Measurements from ENCODE around the gene MAN2B2. TPM values are rescaled to one million over a fixed set of nuclear protein-coding genes. Genes with fewer than 3 reads are reported as not detected.
A peak's percentile ranks its signal among the peaks of the same experiment; 100 is the strongest.
"Not testable (repeated sequence)": the region's sequence is repeated elsewhere in the genome, so short reads cannot be mapped to it uniquely, and the experiment has no call there.

Gene MAN2B2
- polyA plus RNA-seq, 6 donors from 2014 or later: 10.8 to 26.1 (median 16.3) TPM

GRCh38 chr4:6641164-6641970, 66.4 kb downstream of the MAN2B2 start:
- Mint-ChIP-seq H3K36me3 (peaks cover 24% of the 10 kb centered on the region in 2 donors), H3K27ac (peak overlapping the region; percentile 99 to 100 (median 100)), H3K4me3 (peak overlapping the region; percentile 98 to 100 (median 100)), H3K27me3 (no peaks in the 10 kb centered on the region), H3K4me1 (peaks cover 34 to 38% (median 35%) of the 10 kb centered on the region in 3 donors), H3K9me3 (peaks cover 0 to under 1% (median 0%) of the 10 kb centered on the region in 7 donors)
- ATAC-seq (ENCODE audit: low read depth in 2 of 2) (peak; percentile 33 to 44), DNase-seq (peak; percentile 47)

- H3K36me3 Mint-ChIP-seq: peaks cover 24% of the 10 kb centered on the region in 2 donors
- H3K27ac Mint-ChIP-seq: peak overlapping the region; percentile 99 to 100 (median 100)
- DNase-seq (no peak), ATAC-seq (ENCODE audit: low read depth in 2 of 2) (no peak)
- H3K4me1 Mint-ChIP-seq: peaks cover 34 to 38% (median 35%) of the 10 kb centered on the region in 3 donors
- no peaks in the 10 kb centered on the region for H3K9me3 Mint-ChIP-seq
- H3K27me3 Mint-ChIP-seq: no peaks in the 10 kb centered on the region
- peak overlapping the region; percentile 98 to 100 (median 100) for H3K4me3 Mint-ChIP-seq
These were observed 67.0 kb downstream of the MAN2B2 start for GRCh38 chr4:6641971-6642320.

- H3K36me3 Mint-ChIP-seq: peaks cover 24% of the 10 kb centered on the region in 2 donors
- no peaks in the 10 kb centered on the region for H3K9me3 Mint-ChIP-seq
- H3K27me3 Mint-ChIP-seq: no peaks in the 10 kb centered on the region
- H3K4me1 Mint-ChIP-seq: peaks cover 35 to 39% (median 38%) of the 10 kb centered on the region in 3 donors
- DNase-seq (no peak), ATAC-seq (ENCODE audit: low read depth in 2 of 2) (no peak)
- peak overlapping the region in 4 of 6 donors; percentile 44 to 99 (median 72) for H3K27ac Mint-ChIP-seq
- H3K4me3 Mint-ChIP-seq: peak overlapping the region in 4 of 8 donors; percentile 40 to 100 (median 66)
These were observed 68.3 kb downstream of the MAN2B2 start for GRCh38 chr4:6643141-6643847.

GRCh38 chr4:6644792-6645530, 70.0 kb downstream of the MAN2B2 start:
- ATAC-seq (ENCODE audit: low read depth in 2 of 2) (no peak), DNase-seq (no peak)
- no peaks in the 10 kb centered on the region for H3K27me3 Mint-ChIP-seq
- H3K9me3 Mint-ChIP-seq: no peaks in the 10 kb centered on the region
- peaks cover 35 to 39% (median 37%) of the 10 kb centered on the region in 3 donors for H3K4me1 Mint-ChIP-seq
- peak overlapping the region in 1 of 8 donors; percentile 100 for H3K4me3 Mint-ChIP-seq
- H3K27ac Mint-ChIP-seq: peak overlapping the region in 5 of 6 donors; percentile 20 to 74 (median 61)
- peaks cover 24% of the 10 kb centered on the region in 2 donors for H3K36me3 Mint-ChIP-seq

- DNase-seq: no peak
- H3K27me3 Mint-ChIP-seq: no peaks in the 10 kb centered on the region
- no peak for ATAC-seq (ENCODE audit: low read depth in 2 of 2)
- H3K9me3 Mint-ChIP-seq: no peaks in the 10 kb centered on the region
- peak overlapping the region in 1 of 6 donors; percentile 76 for H3K27ac Mint-ChIP-seq
- peaks cover 4 to 7% of the 10 kb centered on the region in 2 donors for H3K36me3 Mint-ChIP-seq
- H3K4me1 Mint-ChIP-seq: peaks cover 15 to 20% (median 18%) of the 10 kb centered on the region in 3 donors
- no peak overlapping the region for H3K4me3 Mint-ChIP-seq
These were observed 72.2 kb downstream of the MAN2B2 start for GRCh38 chr4:6647169-6647568.

- Mint-ChIP-seq H3K4me1 (peaks cover 10 to 15% (median 12%) of the 10 kb centered on the region in 3 donors), H3K27ac (no peak overlapping the region), H3K9me3 (no peaks in the 10 kb centered on the region), H3K4me3 (no peak overlapping the region), H3K36me3 (peaks cover 0 to 4% of the 10 kb centered on the region in 2 donors), H3K27me3 (no peaks in the 10 kb centered on the region)
- ATAC-seq (ENCODE audit: low read depth in 2 of 2) (no peak), DNase-seq (no peak)
These were observed 72.7 kb downstream of the MAN2B2 start for GRCh38 chr4:6647582-6648230.

GRCh38 chr4:6649216-6649615, 74.2 kb downstream of the MAN2B2 start:
- Mint-ChIP-seq H3K27ac (peak overlapping the region in 1 of 6 donors; percentile 24), H3K9me3 (no peaks in the 10 kb centered on the region), H3K4me1 (peaks cover 0 to 5% (median 0%) of the 10 kb centered on the region in 3 donors), H3K4me3 (peak overlapping the region in 1 of 8 donors; percentile 22), H3K27me3 (no peaks in the 10 kb centered on the region), H3K36me3 (no peaks in the 10 kb centered on the region)
- DNase-seq: no peak
- no peak for ATAC-seq (ENCODE audit: low read depth in 2 of 2)

- H3K36me3 Mint-ChIP-seq; H3K4me3 Mint-ChIP-seq; ATAC-seq (ENCODE audit: low read depth in 2 of 2); H3K27ac Mint-ChIP-seq; H3K4me1 Mint-ChIP-seq; H3K9me3 Mint-ChIP-seq; DNase-seq: not testable (repeated sequence)
- peaks cover 0 to 12% (median 10%) of the 10 kb centered on the region in 3 donors for H3K27me3 Mint-ChIP-seq
These were observed 79.2 kb downstream of the MAN2B2 start for GRCh38 chr4:6654211-6654610.

GRCh38 chr4:6655291-6655690, 80.3 kb downstream of the MAN2B2 start:
- Mint-ChIP-seq H3K4me3 (peak overlapping the region in 1 of 8 donors; percentile 16), H3K27me3 (peaks cover 8 to 21% (median 19%) of the 10 kb centered on the region in 3 donors)
- not testable (repeated sequence) for H3K36me3 Mint-ChIP-seq; H3K9me3 Mint-ChIP-seq; H3K27ac Mint-ChIP-seq; ATAC-seq (ENCODE audit: low read depth in 2 of 2); DNase-seq; H3K4me1 Mint-ChIP-seq

- H3K36me3 Mint-ChIP-seq: no peaks in the 10 kb centered on the region
- DNase-seq (no peak), ATAC-seq (ENCODE audit: low read depth in 2 of 2) (no peak)
- peaks cover 14 to 27% (median 21%) of the 10 kb centered on the region in 3 donors for H3K27me3 Mint-ChIP-seq
- no peak overlapping the region for H3K4me3 Mint-ChIP-seq
- H3K27ac Mint-ChIP-seq: no peak overlapping the region
- peaks cover 0 to 6% (median 0%) of the 10 kb centered on the region in 3 donors for H3K4me1 Mint-ChIP-seq
- peaks cover 0 to 6% (median 0%) of the 10 kb centered on the region in 7 donors for H3K9me3 Mint-ChIP-seq
These were observed 80.9 kb downstream of the MAN2B2 start for GRCh38 chr4:6655924-6656323.

GRCh38 chr4:6657242-6658208, 82.5 kb downstream of the MAN2B2 start:
- H3K4me3 Mint-ChIP-seq: peak overlapping the region in 3 of 8 donors; percentile 62 to 78 (median 66)
- DNase-seq (no peak), ATAC-seq (ENCODE audit: low read depth in 2 of 2) (no peak)
- H3K9me3 Mint-ChIP-seq: peaks cover 0 to 6% (median 0%) of the 10 kb centered on the region in 7 donors
- peaks cover 0 to 6% (median 0%) of the 10 kb centered on the region in 3 donors for H3K4me1 Mint-ChIP-seq
- H3K27ac Mint-ChIP-seq: no peak overlapping the region
- peaks cover 0 to 5% of the 10 kb centered on the region in 2 donors for H3K36me3 Mint-ChIP-seq
- H3K27me3 Mint-ChIP-seq: peaks cover 30 to 41% (median 34%) of the 10 kb centered on the region in 3 donors

GRCh38 chr4:6658209-6658595, 83.2 kb downstream of the MAN2B2 start:
- H3K9me3 Mint-ChIP-seq: peaks cover 0 to 6% (median 0%) of the 10 kb centered on the region in 7 donors
- H3K4me3 Mint-ChIP-seq: peak overlapping the region; percentile 53 to 78 (median 66)
- no peak overlapping the region for H3K27ac Mint-ChIP-seq
- peaks cover 0 to 5% of the 10 kb centered on the region in 2 donors for H3K36me3 Mint-ChIP-seq
- peaks cover 37 to 48% (median 41%) of the 10 kb centered on the region in 3 donors for H3K27me3 Mint-ChIP-seq
- H3K4me1 Mint-ChIP-seq: peaks cover 0 to 6% (median 0%) of the 10 kb centered on the region in 3 donors
- DNase-seq (no peak), ATAC-seq (ENCODE audit: low read depth in 2 of 2) (no peak)

Data from naive B cell (primary cell).